ENCODE results near the gene ACBD6. TPM values are rescaled to one million over a fixed set of nuclear protein-coding genes. Genes with fewer than 3 reads are reported as not detected.
A peak's percentile ranks its signal among the peaks of the same experiment; 100 is the strongest.
"Not testable (repeated sequence)": the region's sequence is repeated elsewhere in the genome, so short reads cannot be mapped to it uniquely, and the experiment has no call there.

Gene ACBD6, protein sequence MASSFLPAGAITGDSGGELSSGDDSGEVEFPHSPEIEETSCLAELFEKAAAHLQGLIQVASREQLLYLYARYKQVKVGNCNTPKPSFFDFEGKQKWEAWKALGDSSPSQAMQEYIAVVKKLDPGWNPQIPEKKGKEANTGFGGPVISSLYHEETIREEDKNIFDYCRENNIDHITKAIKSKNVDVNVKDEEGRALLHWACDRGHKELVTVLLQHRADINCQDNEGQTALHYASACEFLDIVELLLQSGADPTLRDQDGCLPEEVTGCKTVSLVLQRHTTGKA
- polyA plus RNA-seq (2013, experiment 1 of 2; ENCODE audit: insufficient read length): 59.2 TPM
- polyA plus RNA-seq (2013, experiment 2 of 2; ENCODE audit: insufficient read length): 58.1 TPM

- peak; percentile 88 for DNase-seq
Observed at GRCh38 chr1:180502361-180503279, at the start of gene ACBD6. Gene ACBD6, minus strand, starts transcription at chr1:180502577. Its CDS starts 311 bp downstream, at chr1:180502266.

DNA sequence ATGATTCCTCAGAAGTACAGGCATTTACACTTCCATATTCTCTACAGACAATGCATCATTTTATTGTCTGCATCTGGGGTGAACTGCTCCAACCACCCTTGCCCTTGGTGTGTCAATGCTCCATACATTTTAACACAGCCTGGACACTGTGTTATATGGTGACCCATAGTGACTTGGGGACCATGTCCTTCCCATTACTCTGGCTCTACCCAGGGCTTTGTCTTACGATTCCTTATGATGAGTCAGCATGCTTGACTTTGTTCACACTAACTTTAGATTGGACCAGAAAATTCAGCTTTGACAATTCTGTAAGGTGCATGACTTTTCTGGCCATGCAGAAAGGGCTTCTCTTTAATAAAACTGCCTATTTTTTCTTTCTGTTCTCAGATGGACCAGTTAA lies 49.6 kb upstream of the ACBD6 start:
- DNase-seq: no peak

- no peak for DNase-seq
Observed at GRCh38 chr1:180550241-180550640, 47.9 kb upstream of the ACBD6 start.

GRCh38 chr1:180549770-180550169 lies 47.4 kb upstream of the ACBD6 start:
- not testable (repeated sequence) for DNase-seq

DNA sequence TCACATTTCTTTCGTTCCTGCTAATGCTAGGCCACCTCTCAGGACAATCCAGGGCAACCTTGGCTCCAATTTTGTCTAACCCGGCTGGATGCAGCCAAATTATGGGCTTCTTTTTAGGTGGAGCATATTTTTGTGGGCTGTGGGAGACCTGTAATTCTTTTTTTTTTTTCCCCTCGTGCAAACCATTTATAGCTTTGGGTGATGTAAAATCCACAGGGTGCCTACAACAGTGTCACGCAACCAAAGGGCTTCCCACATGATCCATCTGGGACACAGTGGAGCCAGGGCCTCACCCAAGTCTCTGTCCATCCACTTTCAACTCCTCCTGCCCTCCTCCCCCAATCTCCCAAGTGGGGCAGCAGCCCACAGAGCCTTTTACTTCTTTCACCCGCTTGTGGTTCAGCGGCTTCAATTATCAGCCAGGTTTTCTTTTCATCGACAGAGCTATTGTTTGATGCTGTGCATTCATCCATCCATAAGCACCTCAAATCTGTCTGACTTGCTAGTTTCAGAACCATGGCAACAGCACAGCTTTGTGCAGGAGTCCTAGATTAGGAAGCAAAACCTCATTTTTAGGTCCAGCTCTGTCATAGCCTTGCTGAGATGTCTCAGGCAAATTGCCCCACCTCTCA lies 46.4 kb upstream of the ACBD6 start:
- no peak for DNase-seq

- DNase-seq: no peak
Observed at GRCh38 chr1:180545991-180546390, 43.6 kb upstream of the ACBD6 start.

- no peak for DNase-seq
Observed at GRCh38 chr1:180544050-180544449, 41.7 kb upstream of the ACBD6 start.

GRCh38 chr1:180542838-180543145 lies 40.4 kb upstream of the ACBD6 start:
- peak; percentile 51 for DNase-seq

GRCh38 chr1:180542113-180542837 lies 39.9 kb upstream of the ACBD6 start:
- DNase-seq: peak; percentile 51

DNA sequence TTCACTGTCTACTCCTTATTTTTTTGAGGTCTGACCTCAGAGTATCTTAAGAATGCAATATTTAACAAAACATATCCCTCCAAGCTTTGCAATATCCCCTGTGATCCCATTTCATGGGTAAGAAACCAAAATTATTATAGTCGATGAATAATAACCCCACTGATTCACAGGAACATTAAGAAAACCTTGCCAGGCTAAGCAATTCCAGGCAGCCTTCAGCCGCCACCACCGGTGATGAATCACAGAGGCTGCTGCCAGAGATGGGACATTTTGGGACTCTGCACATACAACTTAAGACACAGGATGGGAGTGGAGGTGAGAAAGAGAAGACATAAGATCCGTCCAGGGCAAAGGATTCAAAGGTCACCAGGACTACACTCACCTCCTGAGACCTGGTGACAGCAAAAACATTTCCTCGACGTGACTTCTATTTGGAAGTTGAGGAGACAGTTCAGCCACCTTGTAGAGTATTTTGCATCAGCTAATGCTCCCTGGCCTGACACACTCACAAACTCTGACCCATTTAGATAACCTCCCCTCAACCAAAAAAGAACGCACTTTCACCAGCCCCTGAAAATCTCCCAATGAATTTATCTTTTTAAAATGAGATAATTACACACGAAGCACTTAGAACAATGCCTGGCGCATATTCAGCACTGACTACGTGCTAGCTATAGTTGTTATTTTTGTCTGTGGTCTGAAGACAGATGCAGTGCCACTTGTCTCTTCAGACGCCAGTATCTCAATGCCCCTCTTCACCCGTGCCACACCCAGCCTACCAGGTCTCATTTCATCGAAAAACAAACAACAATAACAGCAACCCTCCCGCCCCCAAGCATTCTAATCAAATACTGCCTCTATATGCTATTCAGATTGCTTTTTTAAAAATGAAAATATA lies 38.6 kb upstream of the ACBD6 start:
- peak; percentile 70 for DNase-seq

DNA sequence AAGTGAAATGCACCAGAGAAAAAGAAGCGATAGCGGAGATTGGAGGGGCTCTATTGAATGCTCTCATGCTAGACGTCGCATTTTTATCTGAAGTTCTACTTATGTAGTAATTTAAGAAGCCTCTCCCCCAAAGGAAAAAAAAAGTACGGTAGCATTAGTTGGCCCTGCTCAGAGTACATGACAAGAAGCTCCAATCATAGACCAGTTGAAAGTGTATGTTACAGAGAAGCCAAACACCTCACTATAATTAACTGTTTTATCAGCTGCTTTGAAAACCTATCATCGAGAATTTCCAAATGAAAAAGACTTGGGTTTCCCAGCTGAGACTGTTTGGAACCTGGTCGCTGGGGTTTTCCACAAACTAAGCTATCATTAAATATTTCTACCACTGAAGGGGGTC lies 36.8 kb upstream of the ACBD6 start:
- no peak for DNase-seq

DNA sequence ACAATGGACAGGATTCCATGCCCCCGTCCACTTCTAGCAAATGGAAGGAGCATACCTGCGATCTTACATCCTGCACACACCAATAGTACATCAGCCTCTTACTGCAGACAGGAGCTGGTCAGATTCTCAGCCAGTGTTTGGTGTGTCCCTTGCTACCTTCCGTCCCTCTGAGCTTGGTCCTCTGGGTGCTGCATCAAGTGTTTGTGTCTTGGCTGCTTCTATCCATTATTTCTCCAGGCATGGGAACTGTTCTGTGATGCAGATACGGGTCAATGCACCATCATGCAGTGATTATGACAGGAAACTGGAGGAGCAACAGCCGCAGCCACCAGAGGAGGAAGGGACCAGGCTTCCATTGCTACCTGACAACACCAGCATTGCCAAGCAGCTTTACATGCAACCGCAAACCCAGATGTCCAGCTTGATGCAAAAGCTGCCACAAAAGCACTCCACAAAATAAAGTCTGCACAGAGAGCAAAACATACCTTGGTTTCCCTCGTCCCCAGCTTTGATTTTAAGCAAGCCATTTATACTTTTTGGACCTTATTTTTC lies 34.5 kb upstream of the ACBD6 start:
- no peak for DNase-seq

- DNase-seq: no peak
Observed at GRCh38 chr1:180535418-180535999, 33.1 kb upstream of the ACBD6 start.

DNA sequence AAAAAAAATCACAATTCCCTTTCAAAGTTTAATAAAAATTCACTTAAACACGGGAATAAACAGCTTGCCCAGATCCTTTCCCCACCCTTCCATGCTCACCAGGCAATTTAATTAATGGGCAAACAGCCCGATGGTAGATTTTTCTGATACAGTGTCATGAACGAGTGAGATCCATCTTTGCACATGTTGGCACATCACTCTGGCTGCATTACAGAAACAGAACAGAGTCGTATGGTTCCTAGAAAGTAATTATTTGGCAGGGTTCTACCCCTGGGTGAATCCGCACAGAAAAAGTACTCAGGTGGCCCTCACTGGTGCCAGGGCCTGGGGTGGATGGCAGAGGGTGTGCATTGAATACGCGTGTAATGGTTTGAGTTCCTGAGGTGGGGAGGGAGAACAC lies 31.8 kb upstream of the ACBD6 start:
- no peak for DNase-seq

- DNase-seq: peak; percentile 55
Observed at GRCh38 chr1:180533266-180533987, 31.1 kb upstream of the ACBD6 start.

DNA sequence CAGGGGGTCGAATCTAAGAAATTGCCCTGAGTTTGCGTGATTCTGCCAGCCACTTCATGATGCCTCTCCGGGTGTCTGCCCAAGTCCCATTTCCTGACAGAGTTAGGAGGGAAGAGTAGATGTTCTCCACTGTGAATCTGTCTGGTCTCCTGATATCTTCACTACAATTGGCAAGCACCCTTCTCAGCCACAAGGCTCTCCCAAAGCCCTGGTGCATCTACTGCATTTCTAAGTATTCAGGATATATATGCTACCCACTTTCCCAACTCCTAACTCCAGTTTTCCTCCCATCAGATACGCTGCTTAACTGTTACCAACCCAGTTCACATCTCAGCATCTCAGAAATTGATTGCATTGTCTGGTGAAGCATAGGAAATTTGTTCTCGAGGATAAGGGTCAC lies 30.5 kb upstream of the ACBD6 start:
- no peak for DNase-seq

DNA sequence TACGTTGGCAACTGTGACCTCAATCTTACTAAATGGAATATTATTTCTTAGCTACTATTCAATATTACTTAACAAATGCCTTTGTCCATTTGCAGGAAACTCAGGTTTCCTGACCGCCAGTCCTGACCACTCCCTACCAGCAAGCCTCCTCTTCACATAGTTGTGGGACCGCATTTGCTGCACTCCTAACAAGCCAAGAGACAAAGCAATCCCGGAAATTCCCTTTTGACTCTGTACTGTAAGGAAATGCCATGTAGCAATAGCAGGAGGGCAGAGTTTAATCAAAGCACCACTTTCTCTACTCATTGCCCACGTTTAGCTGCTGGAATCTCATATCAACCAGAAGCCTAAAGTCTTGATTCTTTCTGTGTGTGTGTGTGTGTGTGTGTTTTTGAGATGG lies 28.1 kb upstream of the ACBD6 start:
- DNase-seq: peak; percentile 75

GRCh38 chr1:180528868-180529470 lies 26.6 kb upstream of the ACBD6 start:
- DNase-seq: no peak

DNA sequence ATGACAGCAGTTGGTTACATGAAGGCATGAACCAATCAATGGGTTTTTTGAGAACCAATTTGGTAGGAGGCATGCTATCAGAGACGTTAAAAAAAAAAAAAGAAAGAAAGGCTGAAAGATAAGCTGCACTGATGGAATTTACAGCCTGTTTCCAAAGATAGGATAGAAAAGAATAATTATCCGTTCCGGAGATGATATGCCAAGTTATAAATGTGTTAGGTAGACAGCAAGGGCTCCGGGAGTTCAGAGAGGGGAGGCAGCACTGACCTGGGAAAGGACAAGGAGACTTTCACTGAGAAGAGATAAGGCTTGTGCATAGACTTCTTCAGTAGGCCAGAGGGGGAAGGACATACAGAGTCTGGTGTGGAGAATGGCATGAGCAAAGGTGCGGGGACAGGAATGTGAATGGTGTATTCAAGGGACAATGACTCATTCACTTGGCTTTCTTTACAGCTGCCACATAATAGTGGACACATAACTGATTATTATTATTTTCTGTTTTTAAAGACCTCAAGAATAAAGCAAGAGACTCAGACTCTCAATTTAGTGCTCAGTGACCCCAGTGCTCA lies 24.8 kb upstream of the ACBD6 start:
- no peak for DNase-seq

DNA sequence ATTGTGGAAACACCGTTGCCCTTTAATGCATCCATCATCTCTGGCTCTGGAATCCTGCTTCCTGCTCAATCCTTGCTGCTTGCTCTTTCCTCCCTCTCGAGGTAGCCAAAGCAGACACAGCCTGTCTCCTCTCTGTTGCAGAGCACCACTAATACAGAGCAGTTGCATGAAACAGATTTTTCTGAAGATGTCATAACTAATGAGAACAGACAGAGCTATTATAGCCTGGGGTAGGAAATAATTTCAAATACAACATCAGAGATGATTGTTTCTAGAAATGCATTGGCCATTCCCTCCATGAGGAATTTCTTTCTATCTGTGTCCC lies 23.3 kb upstream of the ACBD6 start:
- DNase-seq: no peak

All from fibroblast of skin of scalp (primary cell).